SK-N-SH (cell line): ENCODE measurements around the gene ATP6V1B1. TPM values are rescaled to one million over a fixed set of nuclear protein-coding genes. Genes with fewer than 3 reads are reported as not detected.

Source experiments
- CTCF ChIA-PET: fragments of 300-600, 350-600 bp; formaldehyde crosslinking; extraction: SDS; loops from one replicate; lab custom pipeline; 2021; lab: Yijun Ruan, JAX
- POLR2A ChIA-PET: fragments of 350-600 bp; sonication (Branson Sonifier 250); formaldehyde crosslinking; extraction: SDS; loops from one replicate; lab custom pipeline; 2020; ENCODE audit warnings: antibody characterized with exemption, inconsistent platforms; lab: Yijun Ruan, JAX
- DNase-seq: peaks from one replicate; pipeline ENCODE4 v3.0.0; 2012
- H2AFZ ChIP-seq: fragments of 200-600 bp; sonication (generic); 2 replicates; pipeline ENCODE4 v1.8.1; 2016; ENCODE audit warnings: antibody characterized with exemption, mild to moderate bottlenecking, low read depth
- H3F3A ChIP-seq: fragments of 200-600 bp; sonication (generic); replicated peaks from 2 replicates; pipeline ENCODE3; 2016; ENCODE audit warnings: antibody characterized with exemption, mild to moderate bottlenecking; ENCODE audit not compliant: insufficient read depth
- H3K27ac ChIP-seq, 2 experiments: fragments of 200-500 bp in 1 of 2; fragments of 200-600 bp in 1 of 2; sonication (Bioruptor generic) in 1 of 2; sonication (generic), shearing (Covaris generic) in 1 of 2; 2 replicates each; pipeline versions ENCODE4 v1.5.1 to v1.6.1; 2014 to 2016; ENCODE audit warnings: low read depth in 2 of 2, inconsistent platforms in 1 of 2, low read length in 1 of 2, mild to moderate bottlenecking in 1 of 2, mixed read lengths in 1 of 2
- H3K27me3 ChIP-seq: fragments of 200-600 bp; sonication (generic), shearing (Covaris generic); 2 replicates; pipeline ENCODE4 v1.6.1; 2016; ENCODE audit warnings: mixed run types; ENCODE audit not compliant: insufficient read depth
- H3K36me3 ChIP-seq, 2 experiments: fragments of 200-500 bp in 1 of 2; fragments of 200-600 bp in 1 of 2; sonication (Bioruptor generic) in 1 of 2; sonication (generic) in 1 of 2; replicated peaks in 1 of 2; 2 replicates each; pipeline versions ENCODE3 to v1.5.1; 2014 to 2016; ENCODE audit warnings: low read length in 1 of 2, mild to moderate bottlenecking in 1 of 2; ENCODE audit not compliant: insufficient read depth in 2 of 2, control insufficient read depth in 1 of 2
- H3K4me1 ChIP-seq, 2 experiments: fragments of 200-500 bp in 1 of 2; fragments of 200-600 bp in 1 of 2; sonication (Bioruptor generic) in 1 of 2; sonication (generic), shearing (Covaris generic) in 1 of 2; 2 replicates each; pipeline versions ENCODE4 v1.5.1 to v1.6.1; 2014 to 2016; ENCODE audit warnings: low read depth in 1 of 2, low read length in 1 of 2, mixed run types in 1 of 2; ENCODE audit not compliant: insufficient read depth in 2 of 2, control insufficient read depth in 1 of 2
- H3K4me2 ChIP-seq: fragments of 200-600 bp; sonication (generic), shearing (Covaris generic); 2 replicates; pipeline ENCODE4 v1.6.1; 2017; ENCODE audit warnings: mixed run types
- H3K4me3 ChIP-seq, 2 experiments: fragments of 200-500 bp in 1 of 2; fragments of 200-600 bp in 1 of 2; sonication (Bioruptor generic) in 1 of 2; sonication (generic), shearing (Covaris generic) in 1 of 2; 2 replicates each; pipeline versions ENCODE4 v1.5.1 to v1.8.1; 2014 to 2016; ENCODE audit warnings: low read depth in 2 of 2, inconsistent platforms in 1 of 2, low read length in 1 of 2, mild to moderate bottlenecking in 1 of 2, mixed read lengths in 1 of 2, moderate library complexity in 1 of 2
- H3K79me2 ChIP-seq: fragments of 200-600 bp; sonication (generic); 2 replicates; pipeline ENCODE4 v1.8.1; 2017; ENCODE audit warnings: mild to moderate bottlenecking; ENCODE audit not compliant: insufficient read depth
- H3K9ac ChIP-seq: fragments of 200-600 bp; sonication (generic); 2 replicates; pipeline ENCODE4 v1.6.1; 2017; ENCODE audit warnings: mixed run types
- H3K9me2 ChIP-seq: fragments of 200-600 bp; sonication (generic); 2 replicates; pipeline ENCODE4 v1.6.1; 2017; ENCODE audit warnings: mixed run types
- H3K9me3 ChIP-seq: fragments of 200-600 bp; sonication (generic); 2 replicates; pipeline ENCODE4 v1.6.1; 2017; ENCODE audit warnings: mixed run types, mild to moderate bottlenecking, moderate library complexity
- H4K20me1 ChIP-seq: fragments of 200-600 bp; sonication (generic); 2 replicates; pipeline ENCODE4 v1.6.1; 2017; ENCODE audit warnings: mild to moderate bottlenecking, mixed run types; ENCODE audit not compliant: insufficient read depth
- CTCF ChIP-seq: fragments of 200-600 bp; sonication (generic); IDR thresholded peaks from 2 replicates; pipeline ENCODE4 v1.6.1; 2017; ENCODE audit warnings: antibody characterized with exemption, mild to moderate bottlenecking, moderate library complexity
- ELF1 ChIP-seq: IDR thresholded peaks from 2 replicates; pipeline ENCODE4 v1.4.0; 2012
- EZH2phosphoT487 ChIP-seq: fragments of 200-600 bp; sonication (generic); IDR thresholded peaks from 2 replicates; pipeline ENCODE4 v1.6.1; 2017; ENCODE audit warnings: low read depth, mixed run types, mild to moderate bottlenecking, antibody characterized with exemption, moderate library complexity, borderline replicate concordance
- GABPA ChIP-seq: IDR thresholded peaks from 2 replicates; pipeline ENCODE4 v1.4.0; 2012; ENCODE audit warnings: low read depth, mild to moderate bottlenecking
- MEF2A ChIP-seq: IDR thresholded peaks from 2 replicates; pipeline ENCODE4 v1.4.0; 2012; ENCODE audit warnings: low read depth, borderline replicate concordance
- NRF1 ChIP-seq: IDR thresholded peaks from 2 replicates; pipeline ENCODE4 v1.6.1; 2012; ENCODE audit warnings: low read depth, mild to moderate bottlenecking, low read length
- PBX3 ChIP-seq: IDR thresholded peaks from 2 replicates; pipeline ENCODE4; 2012
- RAD21 ChIP-seq: IDR thresholded peaks from 2 replicates; pipeline ENCODE4 v1.6.1; 2012; ENCODE audit warnings: mild to moderate bottlenecking, low read length
- RCOR1 ChIP-seq: fragments of 150-350 bp; IDR thresholded peaks from 2 replicates; pipeline ENCODE4 v1.6.1; 2017; ENCODE audit warnings: antibody characterized with exemption, low read length
- REST ChIP-seq: IDR thresholded peaks from 2 replicates; pipeline ENCODE4 v1.6.1; 2012; ENCODE audit warnings: mild to moderate bottlenecking, low read depth, low read length, moderate library complexity
- RFX5 ChIP-seq: IDR thresholded peaks from 2 replicates; pipeline ENCODE4 v1.6.1; 2012; ENCODE audit warnings: mild to moderate bottlenecking, improper control_type of control experiment, low read length
- TEAD4 ChIP-seq: IDR thresholded peaks from 2 replicates; pipeline ENCODE4 v1.4.0; 2012; ENCODE audit warnings: mild to moderate bottlenecking, borderline replicate concordance; ENCODE audit not compliant: insufficient read depth
- USF2 ChIP-seq: fragments of 150-350 bp; IDR thresholded peaks from 2 replicates; pipeline ENCODE4 v1.6.1; 2017; ENCODE audit warnings: antibody characterized with exemption, low read length, low read depth, borderline replicate concordance
- YY1 ChIP-seq: IDR thresholded peaks from 2 replicates; pipeline ENCODE4 v1.4.0; 2012; ENCODE audit warnings: low read depth, mild to moderate bottlenecking
- WGBS: methylation state at CpG from one replicate; pipeline ENCODE4 v1.1.6; 2017; ENCODE audit warnings: low lambda C conversion rate; 5-methylcytosine and 5-hydroxymethylcytosine counted together
- polyA plus RNA-seq, 3 experiments: library from polyadenylated mRNA; depleted of rRNA; stranded (reverse); fragments of >200 nt; gene quantifications; 2 replicates each; pipeline ENCODE4 v1.2.3, GENCODE V29; 2012

ATP6V1B1 gene
- polyA plus RNA-seq, 1 of the 3 experiments (the other 2 are of a cell fraction), result 4.9 TPM

- H3K9ac ChIP-seq, result no peak overlapping the region
- 0 out of 2 replicates have a peak, but pooled peaks cover 2% of the 10 kb centered on the region for H3K79me2 ChIP-seq
- no peak overlapping the region for H3K4me2 ChIP-seq
- H4K20me1 ChIP-seq, result no peaks in the 10 kb centered on the region
- no peak overlapping the region for H2AFZ ChIP-seq
- POLR2A ChIA-PET, result no interaction called here
- no peaks in the 10 kb centered on the region for H3K4me1 ChIP-seq
- H3K9me3 ChIP-seq, result no peaks in the 10 kb centered on the region
- H3K9me2 ChIP-seq, result no peaks in the 10 kb centered on the region
- no peak overlapping the region for H3K27ac ChIP-seq
- no peaks in the 10 kb centered on the region for H3F3A ChIP-seq
- H3K4me3 ChIP-seq, result no peak overlapping the region
- 86% methylated on average over 1 of the region's 1 CpG for WGBS
- no peak for DNase-seq
- no peaks in the 10 kb centered on the region for H3K27me3 ChIP-seq
- no peak for TF ChIP-seq USF2
- no peak for TF ChIP-seq CTCF
- no peak for TF ChIP-seq RFX5
- TF ChIP-seq EZH2phosphoT487, result no peak
- TF ChIP-seq MEF2A, result no peak
- no peak for TF ChIP-seq GABPA
- no peak for TF ChIP-seq YY1
- no peak for TF ChIP-seq RAD21
- no peak for TF ChIP-seq REST
- TF ChIP-seq PBX3, result no peak
- TF ChIP-seq ELF1, result no peak
- no peak for TF ChIP-seq NRF1
- TF ChIP-seq TEAD4, result no peak
- no peak for TF ChIP-seq RCOR1
- TF ChIP-seq, all 33 proteins: peak for 0
- CTCF ChIA-PET, result interaction anchor here (0.8 to 7.3 kb wide), 6 partner anchors 8 to 369 kb away, joined by 3 to 41 read pairs (median 3); partner anchors contain the start of gene TEX261
- H3K36me3 ChIP-seq, result peaks cover 5 to 54% of the 10 kb centered on the region in 2 experiments
Measured at GRCh38 chr2:70985956-70986355, 50.3 kb downstream of the ATP6V1B1 start.
